DOHH2 (cell line): ENCODE data around the gene ACAN.

Experiments used
- CTCF ChIP-seq: fragments of 200-600 bp; sonication (generic); IDR thresholded peaks from one replicate; pipeline ENCODE4 v1.5.1; 2014; ENCODE audit warnings: antibody characterized with exemption, mild to moderate bottlenecking, low read depth, low read length; ENCODE audit not compliant: poor library complexity, severe bottlenecking
- EZH2phosphoT487 ChIP-seq: fragments of 200-600 bp; sonication (generic); IDR thresholded peaks from 2 replicates; pipeline ENCODE4 v1.6.1; 2017; ENCODE audit warnings: borderline replicate concordance, mild to moderate bottlenecking, antibody characterized with exemption, low read length, moderate library complexity, mixed read lengths

GRCh38 chr15:88839146-88839545, 35.9 kb downstream of the ACAN start:
- no peak for TF ChIP-seq CTCF
- no peak for TF ChIP-seq EZH2phosphoT487
